Measurements from ENCODE around the gene SLC35F1.
"Not testable (repeated sequence)": the region's sequence is repeated elsewhere in the genome, so short reads cannot be mapped to it uniquely, and the experiment has no call there.

The SLC35F1 gene

GRCh38 chr6:118029967-118030366 lies 122.9 kb downstream of the SLC35F1 start:
- ATAC-seq, result no peak

GRCh38 chr6:118037479-118037878 lies 130.4 kb downstream of the SLC35F1 start:
- not testable (repeated sequence) for ATAC-seq
- TF ChIP-seq ZNF8 (CRISPR knock-in tag; IDR thresholded peaks at IDR 0.05), result peak; percentile 56

More at GRCh38 chr6:118029967-118030366, 122.9 kb downstream of the SLC35F1 start:
- TF ChIP-seq ZFP3 (CRISPR knock-in tag; IDR thresholded peaks at IDR 0.05), result no peak
- no peak for TF ChIP-seq POU6F1 (CRISPR knock-in tag; IDR thresholded peaks at IDR 0.05; ENCODE audit: borderline replicate concordance, low read depth)
- TF ChIP-seq ZNF70 (CRISPR knock-in tag; IDR thresholded peaks at IDR 0.05), result no peak

GRCh38 chr6:118042855-118043254 lies 135.8 kb downstream of the SLC35F1 start:
- no peak for TF ChIP-seq ARNTL (CRISPR knock-in tag; IDR thresholded peaks at IDR 0.05; ENCODE audit: borderline replicate concordance, low read depth)
- no peak for TF ChIP-seq ZNF565 (CRISPR knock-in tag; conservative IDR thresholded peaks at IDR 0.05; ENCODE audit: low read depth)
- TF ChIP-seq ISL1 (CRISPR knock-in tag; IDR thresholded peaks at IDR 0.05), result no peak
- no peak for TF ChIP-seq PPARA (CRISPR knock-in tag; IDR thresholded peaks at IDR 0.05; ENCODE audit: borderline replicate concordance)
- no peak for TF ChIP-seq ZFP3 (CRISPR knock-in tag; IDR thresholded peaks at IDR 0.05)
- no peak for TF ChIP-seq ZNF8 (CRISPR knock-in tag; IDR thresholded peaks at IDR 0.05)
- TF ChIP-seq RARB (CRISPR knock-in tag; IDR thresholded peaks at IDR 0.05), result no peak
- TF ChIP-seq TOX (CRISPR knock-in tag; IDR thresholded peaks at IDR 0.05; ENCODE audit: borderline replicate concordance), result no peak
- no peak for TF ChIP-seq ZNF70 (CRISPR knock-in tag; IDR thresholded peaks at IDR 0.05)
- TF ChIP-seq ESRRG (CRISPR knock-in tag; IDR thresholded peaks at IDR 0.05), result no peak
- no peak for TF ChIP-seq OSR1 (CRISPR knock-in tag; IDR thresholded peaks at IDR 0.05)
- TF ChIP-seq CSDC2 (CRISPR knock-in tag; IDR thresholded peaks at IDR 0.05), result no peak
- TF ChIP-seq GLIS3 (CRISPR knock-in tag; IDR thresholded peaks at IDR 0.05), result no peak
- TF ChIP-seq CREB5 (CRISPR knock-in tag; IDR thresholded peaks at IDR 0.05; ENCODE audit: low read depth), result no peak
- TF ChIP-seq POU6F1 (CRISPR knock-in tag; IDR thresholded peaks at IDR 0.05; ENCODE audit: borderline replicate concordance, low read depth), result no peak
- TF ChIP-seq ZC3H10 (CRISPR knock-in tag; IDR thresholded peaks at IDR 0.05), result no peak
- ATAC-seq, result no peak

- TF ChIP-seq SNAI2 (CRISPR knock-in tag; IDR thresholded peaks at IDR 0.05), result no peak
- no peak for TF ChIP-seq OSR1 (CRISPR knock-in tag; IDR thresholded peaks at IDR 0.05)
- TF ChIP-seq POU6F1 (CRISPR knock-in tag; IDR thresholded peaks at IDR 0.05; ENCODE audit: borderline replicate concordance, low read depth), result no peak
- TF ChIP-seq ISL1 (CRISPR knock-in tag; IDR thresholded peaks at IDR 0.05), result no peak
- no peak for TF ChIP-seq BACH2 (CRISPR knock-in tag; IDR thresholded peaks at IDR 0.05; ENCODE audit: borderline replicate concordance)
- TF ChIP-seq ZNF8 (CRISPR knock-in tag; IDR thresholded peaks at IDR 0.05), result no peak
- TF ChIP-seq CSRNP3 (CRISPR knock-in tag; IDR thresholded peaks at IDR 0.05), result no peak
- no peak for TF ChIP-seq CSDC2 (CRISPR knock-in tag; IDR thresholded peaks at IDR 0.05)
- no peak for TF ChIP-seq TSHZ2 (CRISPR knock-in tag; IDR thresholded peaks at IDR 0.05)
- no peak for TF ChIP-seq TOX (CRISPR knock-in tag; IDR thresholded peaks at IDR 0.05; ENCODE audit: borderline replicate concordance)
- TF ChIP-seq ZFP3 (CRISPR knock-in tag; IDR thresholded peaks at IDR 0.05), result no peak
- no peak for TF ChIP-seq ZC3H10 (CRISPR knock-in tag; IDR thresholded peaks at IDR 0.05)
- TF ChIP-seq ARNTL (CRISPR knock-in tag; IDR thresholded peaks at IDR 0.05; ENCODE audit: borderline replicate concordance, low read depth), result no peak
- ATAC-seq, result no peak
These were observed 137.2 kb downstream of the SLC35F1 start for GRCh38 chr6:118044275-118044674.
